ENCODE results near the gene NPAS3.

Gene NPAS3

DNA sequence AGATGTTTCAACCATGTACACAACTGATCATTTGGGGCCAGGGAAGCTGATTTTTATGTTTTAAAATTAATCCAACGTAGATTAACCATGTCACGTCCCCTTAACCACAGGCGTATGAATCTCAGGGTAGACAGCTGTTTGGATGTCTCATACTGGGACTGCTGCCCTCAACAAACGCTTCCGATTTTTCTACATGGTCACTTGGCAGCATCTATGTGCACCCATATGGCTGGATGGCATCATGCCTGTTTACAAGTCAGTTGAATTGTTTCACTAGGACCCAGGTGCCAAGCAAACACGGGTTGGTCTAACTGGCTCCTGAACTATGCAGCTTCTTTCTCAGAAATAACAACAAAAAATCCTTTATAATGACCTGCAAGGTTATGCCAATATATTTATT, 393.8 kb downstream of the NPAS3 start:
- DNase-seq (ENCODE audit: low read depth) = no peak

DNA sequence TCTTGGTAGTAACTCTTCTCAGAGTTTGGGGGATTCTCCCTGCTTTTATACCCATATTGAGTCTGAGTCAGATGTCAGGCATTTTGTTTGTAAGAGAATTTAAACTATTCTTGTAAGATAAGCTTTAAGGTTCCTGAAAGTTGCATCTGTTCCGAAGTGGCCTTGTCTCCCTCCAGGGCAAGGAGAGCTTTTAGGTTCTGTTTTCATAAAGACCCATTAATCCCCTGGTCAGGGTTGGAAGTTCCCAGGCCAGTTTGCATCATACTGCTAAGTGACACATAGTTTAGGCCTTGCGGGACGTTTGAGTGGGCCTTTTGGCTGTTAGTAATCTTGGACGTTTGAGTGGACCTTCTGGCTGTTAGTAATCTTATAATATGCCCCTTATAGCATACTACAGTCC, 396.7 kb downstream of the NPAS3 start:
- no peak for DNase-seq (ENCODE audit: low read depth)

DNA sequence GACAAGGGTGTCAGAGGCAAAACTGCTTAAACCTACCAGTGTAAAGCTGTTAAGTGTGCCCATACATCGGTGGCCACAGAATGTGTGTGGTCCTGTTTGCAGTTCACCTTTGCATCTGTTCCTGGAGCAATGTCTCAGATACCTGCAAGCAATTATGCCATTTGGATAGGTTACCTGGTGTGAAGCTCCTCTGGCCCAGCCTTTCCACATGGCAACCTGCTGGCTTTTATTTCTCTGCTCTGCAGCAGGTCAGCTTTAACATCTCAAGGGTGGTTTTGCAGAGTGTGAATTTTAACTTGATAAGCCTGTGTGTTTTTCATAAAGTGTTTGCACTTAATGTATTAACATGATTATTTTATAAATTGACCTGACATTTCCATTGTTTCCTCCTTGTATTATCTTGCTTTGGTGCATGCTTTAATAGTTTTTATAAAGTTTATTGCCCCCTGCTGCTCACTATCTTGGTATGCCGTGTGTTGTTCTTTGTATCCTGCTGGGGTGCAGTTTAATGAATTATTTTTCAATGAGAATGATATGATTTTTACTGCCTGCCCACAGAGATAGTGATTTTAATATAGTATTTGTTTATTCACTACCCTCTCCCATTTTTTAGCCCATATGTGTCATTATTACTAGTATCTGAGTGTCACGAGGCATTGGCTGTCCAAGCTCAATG, 403.8 kb downstream of the NPAS3 start:
- no peak for DNase-seq (ENCODE audit: low read depth)

DNA sequence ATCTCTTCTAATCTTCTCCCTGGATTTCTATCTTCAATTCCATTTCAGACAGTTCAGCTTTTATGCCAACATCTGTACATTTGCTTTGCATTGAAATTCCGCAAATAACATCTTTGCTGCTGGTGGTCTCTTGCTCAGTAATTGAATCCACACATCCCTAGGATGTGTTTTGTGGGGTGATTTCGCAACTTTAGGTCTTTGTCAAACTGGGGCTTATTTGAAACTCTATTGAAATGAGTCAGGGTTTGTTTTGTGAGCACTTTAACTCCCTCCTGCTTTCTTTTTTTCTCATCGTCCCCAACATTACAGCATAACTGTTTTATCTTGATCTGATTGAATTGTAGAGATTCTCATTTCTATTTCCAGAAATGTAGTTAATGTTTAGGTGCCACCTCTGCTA, 404.3 kb downstream of the NPAS3 start:
- no peak for DNase-seq (ENCODE audit: low read depth)

DNA sequence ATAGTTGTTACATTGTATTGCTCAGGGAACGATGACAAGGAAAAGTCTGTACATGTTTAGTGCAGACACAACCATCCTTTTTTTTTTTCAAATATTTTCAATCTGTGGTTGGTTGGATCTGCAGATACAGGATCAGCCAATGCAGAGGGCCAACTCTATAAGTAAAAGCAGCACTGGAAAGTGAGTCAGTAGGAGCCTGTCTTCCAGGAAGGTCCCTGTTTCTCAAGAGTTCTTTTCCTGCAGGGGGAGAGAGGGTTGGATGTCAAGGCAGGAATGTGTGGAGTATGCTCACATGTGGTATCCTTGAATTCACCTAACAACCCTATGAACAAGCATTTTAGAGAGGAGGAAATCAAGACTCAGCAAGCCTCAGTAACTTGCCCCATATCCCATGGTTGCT, 409.1 kb downstream of the NPAS3 start:
- no peak for DNase-seq (ENCODE audit: low read depth)

DNA sequence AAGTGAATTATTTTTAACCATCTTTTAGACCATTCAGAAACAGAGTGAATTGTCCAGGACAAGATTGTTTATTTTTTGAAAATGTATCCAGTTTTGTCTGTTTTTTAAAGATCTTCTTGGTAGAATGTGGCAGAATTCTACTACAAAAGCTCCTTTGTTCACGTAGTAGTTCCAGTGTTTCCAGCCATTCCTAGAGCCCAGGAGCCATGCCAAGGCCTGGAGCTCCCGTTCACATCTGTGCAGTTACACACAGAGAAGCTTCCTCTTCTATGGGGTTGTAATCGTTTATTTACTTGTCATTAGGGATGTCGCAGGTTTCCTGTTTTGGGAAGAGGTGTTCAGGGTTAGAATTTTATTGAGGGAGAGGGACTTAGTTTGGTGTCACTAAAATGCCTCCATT, 409.8 kb downstream of the NPAS3 start:
- DNase-seq (ENCODE audit: low read depth) = no peak

DNA sequence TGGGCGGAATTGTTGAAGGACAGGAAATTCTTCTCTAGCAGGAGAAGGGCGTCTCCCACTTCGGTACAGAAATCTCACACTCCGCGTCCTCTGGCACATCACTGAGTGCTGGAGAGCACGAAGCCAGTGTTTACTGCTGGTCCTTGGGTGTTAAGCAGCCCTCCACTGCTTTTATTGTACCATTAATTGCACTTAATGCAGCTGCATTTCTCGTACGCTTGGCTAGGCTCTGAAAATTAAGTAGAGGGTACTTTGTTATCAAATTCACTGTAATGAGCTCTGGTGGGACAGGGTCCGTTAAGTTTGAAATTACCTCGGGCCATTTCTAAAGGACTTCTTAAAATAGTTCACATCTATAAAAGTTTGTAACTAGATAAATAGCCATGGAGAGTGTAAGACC, 411.2 kb downstream of the NPAS3 start:
- DNase-seq (ENCODE audit: low read depth) = no peak

DNA sequence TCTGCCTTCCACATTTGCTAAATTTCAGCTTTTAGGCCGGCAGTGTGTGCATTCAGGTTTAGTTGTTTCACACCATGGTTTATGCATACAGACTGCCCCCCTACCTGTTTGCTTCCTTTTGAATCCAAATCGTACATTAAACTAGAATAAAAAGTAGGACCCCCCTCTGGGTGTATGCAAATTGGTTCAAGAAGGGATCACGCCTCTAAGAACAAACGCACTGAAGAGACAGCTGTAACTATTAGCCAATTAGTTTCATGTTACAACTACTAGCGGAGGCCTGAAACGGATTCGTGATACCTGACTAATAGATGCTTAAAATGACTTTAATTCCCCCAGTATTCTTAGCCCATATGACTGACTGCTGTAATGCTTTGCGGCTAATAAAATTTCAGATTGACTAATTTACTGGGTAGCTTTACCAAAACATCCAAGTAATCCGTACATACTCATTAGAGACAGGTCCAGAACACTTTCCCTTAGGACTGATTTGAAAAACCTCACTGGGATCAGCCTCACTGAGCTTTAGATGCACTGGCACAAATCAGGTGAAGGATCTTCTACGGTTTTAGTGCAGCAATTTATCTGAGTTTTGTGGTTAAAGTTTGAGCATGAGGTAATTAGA, 411.8 kb downstream of the NPAS3 start:
- no peak for DNase-seq (ENCODE audit: low read depth)

DNA sequence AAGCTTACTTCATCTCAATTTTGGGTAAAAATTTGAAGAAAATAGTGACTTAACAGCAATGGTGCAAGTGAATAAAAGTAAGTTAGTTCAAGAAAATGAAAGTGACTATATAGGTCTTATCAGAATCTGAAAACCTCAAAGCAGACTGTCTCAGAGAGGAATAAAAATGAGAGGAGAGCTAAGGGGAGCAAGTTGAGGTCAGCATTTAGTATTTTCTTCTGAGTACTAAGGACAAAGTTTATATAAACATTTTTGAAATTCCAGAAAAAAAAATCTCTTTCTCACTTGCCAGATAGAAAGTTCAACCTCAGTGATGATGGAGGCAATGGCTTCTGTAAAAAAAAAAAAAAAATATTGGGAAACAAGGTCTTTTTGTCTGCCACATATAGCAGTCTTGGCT, 414.1 kb downstream of the NPAS3 start:
- no peak for DNase-seq (ENCODE audit: low read depth)

DNA sequence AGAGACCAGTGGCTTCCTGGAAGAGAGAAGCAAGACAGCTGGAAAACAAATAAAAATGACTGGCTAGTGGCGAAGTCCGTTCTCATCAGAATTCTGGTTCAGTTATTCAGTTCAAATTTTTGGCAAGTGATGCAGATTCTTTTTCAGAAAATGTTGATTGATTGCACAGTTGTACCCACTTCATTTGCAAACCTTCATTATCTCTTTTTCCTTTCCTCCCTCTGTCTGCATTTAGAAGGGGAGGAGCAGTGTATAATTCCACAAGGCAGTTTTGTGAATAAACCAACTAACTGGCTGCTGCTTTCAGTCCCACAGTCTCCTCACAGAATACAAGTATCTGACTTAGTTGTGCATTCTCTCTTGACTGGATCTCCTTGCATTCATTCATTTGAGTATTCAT, 417.5 kb downstream of the NPAS3 start:
- no peak for DNase-seq (ENCODE audit: low read depth)

DNA sequence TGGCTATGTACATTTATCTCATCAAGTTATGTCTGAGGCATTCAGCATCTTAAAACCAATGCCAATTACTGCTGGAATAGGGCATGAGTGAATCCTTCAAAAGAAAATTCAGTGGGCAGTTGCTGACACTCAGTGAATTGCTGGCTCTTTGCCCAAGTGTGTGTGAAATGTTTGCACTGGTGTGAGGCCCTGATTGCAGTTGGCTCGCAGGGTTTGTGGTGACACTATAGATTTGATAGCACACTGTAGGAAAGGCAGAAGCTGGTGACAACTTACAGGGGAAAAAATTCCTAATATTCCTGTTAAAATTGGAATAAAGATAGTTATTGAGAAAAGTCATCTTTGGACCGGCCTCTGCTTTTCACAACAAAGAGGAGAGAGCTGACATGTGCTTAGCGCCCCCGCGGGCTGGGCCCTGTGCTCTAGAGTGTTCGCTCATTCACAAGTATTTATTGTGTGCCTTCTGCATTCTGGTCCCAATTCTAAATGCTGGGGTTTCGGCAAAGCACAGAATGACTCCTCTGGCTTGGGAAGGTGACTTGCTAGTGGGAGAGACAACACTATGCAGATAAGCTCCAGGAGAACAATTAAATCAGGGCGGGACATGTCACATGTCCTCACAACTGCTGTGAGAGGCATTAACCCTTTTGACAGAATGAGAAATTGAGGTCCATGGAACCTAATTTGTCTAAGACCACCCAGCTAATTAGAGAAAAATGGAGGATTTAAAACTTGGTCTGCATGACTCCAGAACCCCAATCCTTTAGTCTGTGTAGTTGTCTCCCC, 418.7 kb downstream of the NPAS3 start:
- DNase-seq (ENCODE audit: low read depth) = no peak

DNA sequence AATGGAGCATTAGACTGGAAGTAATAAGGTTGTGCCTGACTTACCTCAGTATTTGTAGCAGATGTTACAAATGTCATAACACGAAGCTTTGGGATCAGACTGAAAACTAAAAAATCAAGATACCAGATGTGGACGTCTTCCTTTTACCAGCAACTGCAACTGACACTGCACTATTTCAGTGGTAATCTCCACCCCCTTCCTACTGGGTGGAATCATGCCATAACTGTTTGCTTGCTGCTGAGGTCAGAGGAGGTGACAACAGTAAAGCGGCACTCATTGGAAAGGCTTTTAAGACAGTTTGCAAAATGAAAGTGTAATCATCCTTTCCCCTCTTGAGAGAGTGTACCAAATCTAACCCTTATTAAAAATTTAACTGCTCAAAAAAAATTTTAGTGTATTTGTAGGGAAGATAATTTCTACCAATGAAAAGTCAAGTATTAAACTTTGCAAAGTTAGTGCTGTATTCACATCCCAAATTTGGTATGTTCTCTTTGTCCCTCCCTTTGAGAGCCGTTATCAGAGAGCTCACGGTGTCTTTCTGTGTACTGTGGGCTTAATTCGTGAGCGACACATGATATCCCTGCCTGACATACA, 420.7 kb downstream of the NPAS3 start:
- no peak for DNase-seq (ENCODE audit: low read depth)

DNA sequence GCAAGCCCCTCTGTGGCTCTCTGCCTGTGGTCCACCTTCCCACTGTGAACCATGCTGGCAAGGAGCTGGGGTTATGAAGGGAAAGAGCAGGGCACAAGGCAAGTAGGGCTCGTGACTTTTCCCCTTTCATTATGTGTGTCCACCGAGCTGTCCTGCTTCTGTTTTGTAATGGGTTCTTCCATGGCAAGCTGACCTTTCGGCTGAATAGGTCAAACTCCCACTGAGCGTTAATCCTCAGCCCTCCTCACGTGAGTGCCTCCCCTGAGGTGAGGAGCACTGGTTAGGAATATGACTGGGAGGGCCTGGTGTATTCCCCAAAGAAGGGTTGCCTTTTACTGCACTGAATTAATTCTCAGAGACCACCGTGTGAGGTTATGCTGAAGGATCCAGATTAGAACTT, 424.3 kb downstream of the NPAS3 start:
- no peak for DNase-seq (ENCODE audit: low read depth)

DNA sequence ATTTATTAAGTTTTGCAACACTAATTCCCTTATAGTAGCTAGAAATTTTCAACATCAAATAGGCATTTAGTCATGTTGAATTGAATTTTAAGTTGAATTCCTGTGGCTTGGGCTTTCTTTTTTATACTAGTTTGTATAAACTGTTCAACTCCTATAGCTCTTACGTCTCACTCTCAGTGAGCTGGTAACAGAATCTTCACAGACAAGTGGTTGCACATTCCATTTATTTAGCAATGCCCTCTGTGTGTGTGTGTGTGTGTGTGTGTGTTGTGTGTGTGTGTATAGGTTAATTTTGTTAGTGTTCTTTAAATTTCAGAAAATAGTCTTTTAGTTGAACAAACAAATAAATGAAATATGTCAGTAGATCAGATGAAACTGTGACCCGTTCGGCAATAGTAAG, 425.0 kb downstream of the NPAS3 start:
- DNase-seq (ENCODE audit: low read depth) = no peak

DNA sequence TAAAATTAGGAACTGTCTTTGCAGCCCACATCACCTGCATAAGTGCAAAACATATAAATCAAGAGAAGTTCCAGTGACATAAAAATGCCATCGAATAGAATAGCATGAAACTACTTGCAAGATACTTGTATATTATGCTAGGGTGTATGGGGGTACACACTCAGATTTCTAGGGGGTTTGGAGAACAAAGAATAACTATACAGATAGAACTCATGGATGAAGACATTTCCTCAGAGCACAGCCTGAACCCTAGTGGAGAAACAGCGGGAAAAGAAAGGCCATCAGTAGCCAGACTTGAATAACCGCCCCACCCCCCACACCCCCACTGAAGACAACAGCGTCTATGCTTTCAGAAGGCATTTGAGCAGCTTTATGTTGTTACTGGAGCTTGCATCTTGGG, 425.8 kb downstream of the NPAS3 start:
- DNase-seq (ENCODE audit: low read depth) = no peak

DNA sequence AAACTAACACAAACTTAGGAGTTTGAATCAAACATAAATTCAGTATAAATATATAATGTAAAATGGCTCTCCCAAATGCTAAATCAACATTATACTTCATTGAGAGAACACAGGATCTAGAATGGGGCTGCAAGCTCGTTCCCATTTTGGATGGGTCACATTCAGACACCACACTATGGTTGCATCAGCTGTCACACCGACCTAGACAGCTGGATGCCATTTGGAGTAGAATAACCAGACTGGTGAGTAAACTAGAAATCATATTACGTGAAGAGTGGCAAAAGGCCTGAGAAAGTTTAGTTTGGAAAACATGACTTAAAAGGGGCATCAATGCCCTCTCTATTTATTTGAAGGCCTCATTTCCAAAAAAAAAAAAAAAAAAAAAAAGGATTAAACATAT, 430.4 kb downstream of the NPAS3 start:
- no peak for DNase-seq (ENCODE audit: low read depth)

DNA sequence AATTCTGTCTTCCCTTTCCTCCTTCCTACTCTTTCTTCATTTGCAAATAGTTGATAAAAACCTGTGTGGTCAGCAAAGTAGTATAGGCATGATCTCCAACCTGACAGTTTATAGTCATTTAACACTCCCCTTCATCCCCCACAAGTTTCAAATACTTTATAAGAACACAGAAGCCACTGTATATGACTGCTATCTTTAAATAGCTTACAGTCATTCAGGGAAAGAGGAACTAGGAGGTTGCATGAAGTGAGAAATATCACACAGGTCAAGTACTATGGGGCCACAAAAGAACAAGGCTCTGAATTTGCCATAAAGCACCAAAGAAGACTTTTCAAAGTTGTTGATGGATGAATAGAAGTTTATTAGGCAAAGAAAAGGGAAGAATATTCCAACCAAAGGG, 431.3 kb downstream of the NPAS3 start:
- no peak for DNase-seq (ENCODE audit: low read depth)

DNA sequence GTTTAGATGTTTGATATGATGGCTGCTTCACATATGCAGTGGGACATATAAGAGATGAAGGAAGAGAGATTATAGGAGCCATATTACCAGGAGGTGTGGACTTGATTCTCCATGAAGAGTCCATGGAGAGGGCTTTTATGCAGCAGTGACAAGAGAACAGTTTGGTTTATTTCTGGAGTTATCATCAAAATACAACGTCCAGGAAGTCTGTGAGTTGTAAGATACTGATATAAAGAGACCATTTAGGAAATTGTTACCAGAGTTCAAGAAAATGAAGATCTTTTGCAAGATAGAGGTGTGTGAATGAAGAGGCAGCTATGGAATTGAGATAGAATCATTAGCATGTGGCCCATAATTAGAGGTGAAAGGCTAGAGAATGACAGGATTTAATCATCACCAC, 431.7 kb downstream of the NPAS3 start:
- no peak for DNase-seq (ENCODE audit: low read depth)

DNA sequence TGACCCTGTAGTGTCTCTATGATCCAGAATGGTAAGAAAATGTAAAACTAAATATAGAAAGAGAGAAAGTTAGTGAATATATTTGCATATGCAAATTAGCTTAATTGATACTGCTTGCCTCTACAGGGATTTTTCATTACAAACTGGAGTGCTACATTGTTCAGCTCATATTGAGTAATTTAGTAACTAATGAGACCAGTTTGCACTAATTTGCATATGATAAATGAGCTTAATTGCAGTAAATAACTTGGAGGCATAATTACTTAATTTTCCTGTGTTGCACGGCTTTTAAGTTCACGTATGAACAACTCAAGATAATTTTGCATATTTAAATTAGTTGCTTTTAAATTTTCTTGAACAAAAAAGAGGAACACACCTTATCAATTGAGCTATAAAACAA, 436.5 kb downstream of the NPAS3 start:
- no peak for DNase-seq (ENCODE audit: low read depth)

DNA sequence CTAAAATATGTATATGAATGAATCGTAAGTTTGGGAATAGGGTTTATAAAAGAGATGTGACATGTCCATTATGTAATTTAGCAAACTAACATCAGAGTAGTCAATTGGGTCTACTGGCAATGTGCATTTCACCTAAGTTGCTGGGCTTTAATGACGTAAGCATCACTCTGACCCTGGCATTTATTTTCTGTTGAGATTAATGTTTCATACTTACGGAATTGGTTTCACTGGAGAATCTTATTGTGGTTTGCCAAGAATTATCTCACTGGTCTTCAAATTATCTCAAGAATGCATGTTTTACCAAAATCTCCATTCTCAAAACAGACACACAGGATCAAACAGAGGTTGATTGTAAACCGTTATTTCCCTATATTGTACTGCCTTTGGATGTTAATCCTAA, 437.1 kb downstream of the NPAS3 start:
- no peak for DNase-seq (ENCODE audit: low read depth)

DNA sequence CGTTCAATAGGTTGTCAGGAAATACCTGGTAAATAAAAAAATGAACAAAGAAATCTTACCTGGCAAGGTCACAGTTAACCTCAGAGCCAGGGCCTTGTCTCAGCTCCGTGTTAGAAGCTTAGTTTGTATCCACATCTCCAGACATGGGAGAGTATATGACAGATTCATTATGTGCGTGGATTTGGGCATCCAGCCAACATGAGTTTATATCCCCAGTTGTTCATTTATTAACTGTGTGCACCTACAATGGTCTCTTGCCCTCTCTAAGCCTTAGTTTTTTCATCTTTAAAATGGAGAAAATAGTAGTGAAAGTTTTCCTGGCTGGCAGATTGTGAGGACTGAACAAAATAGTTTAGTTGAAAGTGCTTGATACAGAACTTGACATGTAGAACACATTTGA, 437.8 kb downstream of the NPAS3 start:
- DNase-seq (ENCODE audit: low read depth) = no peak

DNA sequence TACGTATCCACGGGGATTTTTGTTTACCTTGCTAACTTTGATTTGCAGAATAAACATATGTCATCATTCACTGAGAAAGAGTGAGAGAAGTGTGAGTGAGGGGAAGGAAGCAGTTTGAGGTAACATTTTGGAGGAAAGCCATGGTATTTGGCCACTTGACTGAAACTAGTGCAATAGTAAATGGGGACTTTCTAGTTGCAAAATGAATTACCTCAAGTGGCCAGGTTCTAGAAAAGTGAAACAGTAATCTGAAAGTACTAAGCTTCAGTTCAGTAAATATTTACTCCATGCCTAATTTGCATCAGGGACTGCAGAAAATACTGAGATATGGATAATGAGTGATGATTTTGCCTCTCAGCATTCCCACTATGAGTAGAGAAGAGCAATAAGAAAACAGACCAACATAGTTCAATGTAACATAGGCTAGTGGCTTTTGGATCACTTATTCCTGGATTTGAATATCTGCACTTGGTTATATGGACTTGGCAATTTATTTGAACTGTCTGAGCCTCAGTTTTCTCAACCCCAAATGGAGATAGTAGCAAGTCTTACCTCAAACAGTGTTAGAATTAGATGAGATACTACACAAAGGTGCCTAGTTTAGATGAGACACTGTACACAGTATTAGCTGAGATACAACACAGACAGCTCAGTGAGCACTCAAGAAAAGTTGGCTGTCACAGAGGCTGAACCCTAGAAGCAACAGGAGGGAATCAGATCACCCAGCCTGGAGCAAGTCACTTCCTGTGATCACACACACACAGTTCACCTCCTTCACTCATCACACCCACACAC, 439.1 kb downstream of the NPAS3 start:
- DNase-seq (ENCODE audit: low read depth) = no peak
